Vagina (tissue), 2 donors: ENCODE results near the gene ATRN. TPM values are rescaled to one million over a fixed set of nuclear protein-coding genes. Genes with fewer than 3 reads are reported as not detected.

ENCODE experiments used
- DNase-seq, 2 donors: peaks; one replicate each; pipeline ENCODE4 v3.0.0-alpha.2; 2017; ENCODE audit errors: extremely low spot score in 2 of 2
- H3K27ac ChIP-seq: fragments of 200-600 bp; sonication (generic); one replicate; pipeline ENCODE4 v1.5.1; 2019
- H3K27me3 ChIP-seq: fragments of 200-600 bp; sonication (generic); one replicate; pipeline ENCODE4 v1.5.1; 2019
- H3K36me3 ChIP-seq, 2 donors: fragments of 200-600 bp; sonication (generic); one replicate each; pipeline ENCODE4 v1.5.1; 2017 to 2019
- H3K4me1 ChIP-seq: fragments of 200-600 bp; sonication (generic); one replicate; pipeline ENCODE4 v1.5.1; 2019
- H3K4me3 ChIP-seq, 2 donors: fragments of 200-600 bp; sonication (generic); 1 replicate in 1 of 2; 2 replicates in 1 of 2; pipeline ENCODE4 v1.5.1; 2016 to 2019
- H3K9me3 ChIP-seq: fragments of 200-600 bp; sonication (generic); one replicate; pipeline ENCODE4 v1.5.1; 2019
- POLR2A ChIP-seq, 2 donors: fragments of 450-650 bp; IDR thresholded peaks; one replicate each; pipeline ENCODE4 v1.6.1; 2017; ENCODE audit warnings: antibody characterized with exemption in 2 of 2, mild to moderate bottlenecking in 2 of 2, moderate library complexity in 2 of 2
- POLR2AphosphoS5 ChIP-seq, 2 donors: sonication (generic); formaldehyde crosslinking; IDR thresholded peaks; one replicate each; pipeline ENCODE4 v1.9.0; 2017; ENCODE audit warnings: antibody characterized with exemption in 2 of 2, mild to moderate bottlenecking in 2 of 2, low read depth in 1 of 2; ENCODE audit not compliant: insufficient read depth in 1 of 2
- intact Hi-C: fragments of 100-400 bp; cut with DNase I; formaldehyde crosslinking; loops from one replicate; pipeline ENCODE4 v1.15.1; 2023
- small RNA-seq: library from RNA; depleted of rRNA; stranded (forward); fragments of <200 nt; gene quantifications from one replicate; pipeline ENCODE3, GENCODE V24; 2016
- total RNA-seq: library from RNA; depleted of rRNA; stranded (reverse); fragments of >200 nt; gene quantifications from one replicate; pipeline ENCODE4 v1.2.3, GENCODE V29; 2016
- TF ChIP-seq, protein P1 (sequence below), 3 experiments: fragments of 450-650 bp in 2 of 3; fragments of 200-600 bp in 1 of 3; sonication (generic) in 1 of 3; IDR thresholded peaks; one replicate each; pipeline ENCODE4 v1.5.1; 2017 to 2019; ENCODE audit warnings: antibody characterized with exemption in 3 of 3, mild to moderate bottlenecking in 2 of 3, moderate library complexity in 2 of 3

ATRN gene
- total RNA-seq, 1 donor from 2014 or later, result 22.8 TPM

DNA sequence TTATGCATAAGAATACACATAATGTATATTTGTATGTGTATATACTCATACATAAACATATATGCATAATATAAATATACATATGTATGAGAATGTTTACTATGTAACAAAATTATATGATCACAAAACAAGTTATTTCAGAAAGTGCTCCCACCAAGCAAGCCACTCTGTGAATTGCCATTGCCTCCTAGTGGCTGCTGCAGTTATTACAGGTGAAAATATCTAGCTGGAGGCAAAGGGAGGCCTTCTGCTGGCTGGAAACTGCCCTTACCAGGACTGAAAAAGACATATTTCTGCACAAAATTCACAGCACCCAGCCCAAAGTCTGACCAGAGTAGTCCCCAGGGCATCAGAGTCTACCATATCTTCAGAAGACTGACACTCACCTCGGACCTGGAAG, 225.4 kb downstream of the ATRN start:
- no peak for TF ChIP-seq POLR2A (IDR thresholded peaks at IDR 0.05)
- TF ChIP-seq POLR2AphosphoS5 (IDR thresholded peaks at IDR 0.05; ENCODE audit: insufficient read depth in 1 of 2, low read depth in 1 of 2), result no peak
- no peak for DNase-seq
- Histone ChIP-seq H3K36me3 (no peaks in the 10 kb centered on the region), H3K4me3 (no peak overlapping the region), H3K4me1 (no peaks in the 10 kb centered on the region), H3K27ac (no peak overlapping the region), H3K27me3 (no peaks in the 10 kb centered on the region), H3K9me3 (no peaks in the 10 kb centered on the region)
- intact Hi-C loops, result no loop called here

DNA sequence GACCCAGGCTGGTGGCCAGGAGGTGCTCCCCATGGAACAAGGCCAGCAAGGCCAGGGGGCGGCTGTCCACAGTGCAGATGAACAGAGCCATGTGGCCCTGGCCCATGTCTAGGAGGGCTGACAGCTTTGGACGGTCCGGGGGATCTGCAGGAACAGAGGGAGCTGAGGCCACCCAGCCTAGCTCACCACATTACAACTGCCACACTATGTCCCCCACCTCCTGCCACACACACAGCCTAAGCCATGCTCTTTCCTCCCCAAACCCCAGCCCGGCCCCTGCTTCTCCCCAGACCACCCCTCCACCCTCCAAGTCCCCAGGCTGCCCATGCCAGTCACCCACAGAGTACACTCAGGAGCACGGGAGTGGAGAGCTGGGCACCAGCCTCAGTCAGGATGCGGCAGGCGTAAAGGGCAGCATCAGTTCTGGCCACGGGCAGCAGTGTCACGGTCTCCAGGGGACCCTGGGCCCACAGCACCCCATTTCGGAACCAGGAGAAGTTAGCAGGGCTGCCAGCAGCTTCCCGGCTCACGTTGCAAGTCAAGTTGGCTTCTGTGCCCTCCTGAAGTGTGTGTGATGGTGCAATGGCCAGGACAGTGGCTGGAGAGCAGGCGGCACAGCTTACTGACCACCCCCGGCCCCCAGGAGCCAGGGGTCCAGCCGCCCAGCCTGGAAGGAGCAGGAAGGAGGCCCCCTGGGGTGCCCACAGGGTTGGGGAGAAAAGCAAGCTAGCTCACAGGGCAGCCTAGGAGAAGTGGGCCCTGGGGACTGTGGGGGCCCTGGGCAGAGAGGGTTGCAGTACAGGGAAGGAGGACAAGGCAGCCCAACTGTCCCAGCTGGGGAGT, 226.1 kb downstream of the ATRN start:
- no peak for DNase-seq
- H3K9me3 ChIP-seq, result no peaks in the 10 kb centered on the region
- H3K36me3 ChIP-seq, result no peaks in the 10 kb centered on the region
- no peak overlapping the region for H3K4me3 ChIP-seq
- no peaks in the 10 kb centered on the region for H3K4me1 ChIP-seq
- no peaks in the 10 kb centered on the region for H3K27me3 ChIP-seq
- TF ChIP-seq, protein P1, sequence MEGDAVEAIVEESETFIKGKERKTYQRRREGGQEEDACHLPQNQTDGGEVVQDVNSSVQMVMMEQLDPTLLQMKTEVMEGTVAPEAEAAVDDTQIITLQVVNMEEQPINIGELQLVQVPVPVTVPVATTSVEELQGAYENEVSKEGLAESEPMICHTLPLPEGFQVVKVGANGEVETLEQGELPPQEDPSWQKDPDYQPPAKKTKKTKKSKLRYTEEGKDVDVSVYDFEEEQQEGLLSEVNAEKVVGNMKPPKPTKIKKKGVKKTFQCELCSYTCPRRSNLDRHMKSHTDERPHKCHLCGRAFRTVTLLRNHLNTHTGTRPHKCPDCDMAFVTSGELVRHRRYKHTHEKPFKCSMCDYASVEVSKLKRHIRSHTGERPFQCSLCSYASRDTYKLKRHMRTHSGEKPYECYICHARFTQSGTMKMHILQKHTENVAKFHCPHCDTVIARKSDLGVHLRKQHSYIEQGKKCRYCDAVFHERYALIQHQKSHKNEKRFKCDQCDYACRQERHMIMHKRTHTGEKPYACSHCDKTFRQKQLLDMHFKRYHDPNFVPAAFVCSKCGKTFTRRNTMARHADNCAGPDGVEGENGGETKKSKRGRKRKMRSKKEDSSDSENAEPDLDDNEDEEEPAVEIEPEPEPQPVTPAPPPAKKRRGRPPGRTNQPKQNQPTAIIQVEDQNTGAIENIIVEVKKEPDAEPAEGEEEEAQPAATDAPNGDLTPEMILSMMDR (IDR thresholded peaks at IDR 0.05), result no peak
- TF ChIP-seq POLR2A (IDR thresholded peaks at IDR 0.05), result no peak
- TF ChIP-seq POLR2AphosphoS5 (IDR thresholded peaks at IDR 0.05; ENCODE audit: insufficient read depth in 1 of 2, low read depth in 1 of 2), result no peak
- intact Hi-C loops, result no loop called here
- no peak overlapping the region for H3K27ac ChIP-seq

DNA sequence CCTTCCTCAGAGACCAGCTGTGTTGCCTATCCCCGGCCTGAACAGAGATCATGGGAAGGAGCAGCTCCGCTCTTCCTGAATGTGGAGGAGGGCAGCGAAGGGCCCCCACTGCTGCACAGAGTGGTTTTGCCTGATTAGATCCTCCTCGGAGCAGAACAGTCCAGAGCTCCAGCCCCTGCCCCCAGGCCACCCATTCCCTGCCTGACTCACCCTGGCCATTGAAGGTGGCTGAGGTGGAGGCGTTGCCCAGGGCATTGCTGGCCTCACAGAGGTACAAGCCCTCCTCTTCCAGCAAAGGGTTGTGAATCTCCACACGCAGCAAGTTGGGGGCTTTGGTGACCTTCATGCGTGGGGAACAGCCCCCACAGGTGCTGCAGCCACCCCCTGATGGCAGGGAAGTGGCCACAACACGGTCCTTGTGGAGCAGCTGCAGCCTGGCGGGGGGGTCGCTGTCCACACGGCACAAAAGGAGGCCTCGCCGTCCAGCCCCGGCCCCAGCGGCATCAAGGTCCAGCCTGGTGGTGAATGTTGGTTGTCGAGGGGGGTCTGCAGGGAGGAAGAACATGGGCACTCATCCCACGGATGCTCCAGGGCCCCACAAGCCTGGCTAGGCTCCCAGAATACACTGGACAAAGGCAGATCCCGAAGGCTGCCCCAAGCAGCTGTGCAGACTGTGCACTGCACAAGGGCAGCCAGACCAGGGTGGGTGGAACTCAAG, 226.9 kb downstream of the ATRN start:
- no peak overlapping the region for H3K4me3 ChIP-seq
- H3K36me3 ChIP-seq, result no peaks in the 10 kb centered on the region
- intact Hi-C loops, result no loop called here
- TF ChIP-seq POLR2AphosphoS5 (IDR thresholded peaks at IDR 0.05; ENCODE audit: insufficient read depth in 1 of 2, low read depth in 1 of 2) (no peak), POLR2A (IDR thresholded peaks at IDR 0.05) (no peak)
- TF ChIP-seq, protein P1 (IDR thresholded peaks at IDR 0.05), result no peak
- no peak overlapping the region for H3K27ac ChIP-seq
- no peaks in the 10 kb centered on the region for H3K27me3 ChIP-seq
- no peaks in the 10 kb centered on the region for H3K9me3 ChIP-seq
- H3K4me1 ChIP-seq, result no peaks in the 10 kb centered on the region
- DNase-seq, result no peak

DNA sequence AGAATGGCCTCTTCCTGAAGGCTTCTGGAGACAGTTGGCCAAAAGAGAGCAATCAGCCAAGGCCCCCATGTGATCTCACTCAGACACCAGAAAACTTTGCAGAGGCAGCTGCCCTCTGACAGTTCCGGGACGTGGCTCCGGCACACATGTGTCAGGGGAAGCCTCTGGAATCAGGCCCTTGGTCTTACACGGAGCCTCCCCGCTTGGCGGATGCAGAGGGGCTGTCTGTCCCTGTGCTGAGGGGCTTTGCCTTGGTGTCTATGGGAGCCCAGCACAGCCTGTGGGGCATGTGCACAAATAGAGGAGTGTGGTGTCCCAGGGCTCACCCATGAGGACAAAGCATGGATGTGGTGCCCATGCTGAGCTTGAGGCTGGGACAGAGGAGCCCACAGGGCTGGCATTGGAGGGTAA, 227.8 kb downstream of the ATRN start:
- TF ChIP-seq POLR2A (IDR thresholded peaks at IDR 0.05) (no peak), POLR2AphosphoS5 (IDR thresholded peaks at IDR 0.05; ENCODE audit: insufficient read depth in 1 of 2, low read depth in 1 of 2) (no peak)
- TF ChIP-seq, protein P1 (IDR thresholded peaks at IDR 0.05), result no peak
- Histone ChIP-seq H3K4me1 (no peaks in the 10 kb centered on the region), H3K9me3 (no peaks in the 10 kb centered on the region), H3K36me3 (no peaks in the 10 kb centered on the region), H3K4me3 (no peak overlapping the region), H3K27ac (no peak overlapping the region), H3K27me3 (no peaks in the 10 kb centered on the region)
- DNase-seq, result no peak
- intact Hi-C loops, result no loop called here

DNA sequence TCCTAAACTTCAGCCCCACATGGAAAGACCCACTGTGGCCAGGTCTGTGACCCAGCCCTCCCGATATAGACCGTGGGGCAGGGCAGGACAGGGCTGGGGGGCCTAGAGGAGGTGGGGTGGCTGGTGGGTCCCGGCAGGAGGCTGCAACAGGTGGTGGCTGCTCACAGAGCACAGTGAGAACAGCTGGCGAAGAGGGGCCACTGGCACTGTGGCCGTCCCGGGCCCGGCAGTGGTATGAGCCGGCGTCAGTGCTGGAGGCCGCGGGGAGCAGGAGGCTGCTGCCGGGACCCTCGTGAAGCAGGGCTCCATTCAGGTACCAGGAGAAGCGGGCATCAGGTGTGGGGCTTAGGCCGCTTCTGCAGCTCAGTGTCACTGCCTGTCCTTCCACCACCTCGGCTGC, 228.2 kb downstream of the ATRN start:
- Histone ChIP-seq H3K9me3 (no peaks in the 10 kb centered on the region), H3K4me3 (no peak overlapping the region), H3K4me1 (no peaks in the 10 kb centered on the region), H3K27ac (no peak overlapping the region), H3K27me3 (no peaks in the 10 kb centered on the region), H3K36me3 (no peaks in the 10 kb centered on the region)
- TF ChIP-seq POLR2A (IDR thresholded peaks at IDR 0.05), result no peak
- no peak for TF ChIP-seq POLR2AphosphoS5 (IDR thresholded peaks at IDR 0.05; ENCODE audit: insufficient read depth in 1 of 2, low read depth in 1 of 2)
- TF ChIP-seq, protein P1 (IDR thresholded peaks at IDR 0.05), result no peak
- no peak for DNase-seq
- intact Hi-C loops, result no loop called here

Small RNAs within 50 kb of the gene (small RNA-seq; reads per million reads assigned to genes)
- not detected for gene AL353193.1

Other genes starting within 250 kb of the ATRN start
- gene SLC4A11, start 231.8 kb upstream of the ATRN start, total RNA-seq, result 4.9 TPM
- 18.4 TPM for gene DNAAF9, start 63.3 kb upstream of the ATRN start, total RNA-seq
- not detected for gene GFRA4, start 192.4 kb downstream of the ATRN start, total RNA-seq
- gene ADAM33, start 211.0 kb downstream of the ATRN start, total RNA-seq, result 119 TPM
- gene SIGLEC1, start 241.6 kb downstream of the ATRN start, total RNA-seq, result 8.8 TPM